Fibroblast of villous mesenchyme (primary cell): Measurements from ENCODE around the gene SNTB2. TPM values are rescaled to one million over a fixed set of nuclear protein-coding genes. Genes with fewer than 3 reads are reported as not detected.
"Not testable (repeated sequence)": the region's sequence is repeated elsewhere in the genome, so short reads cannot be mapped to it uniquely, and the experiment has no call there.

Experiments
- DNase-seq: peaks from one replicate; pipeline ENCODE4 v3.0.0-alpha.2; 2010; ENCODE audit warnings: low read depth
- H3K4me3 ChIP-seq: 2 replicates; pipeline ENCODE4 v1.5.1; 2011; ENCODE audit warnings: low read depth, mild to moderate bottlenecking, low read length
- total RNA-seq: library from RNA; depleted of rRNA; stranded (reverse); fragments of >200 nt; gene quantifications from 2 replicates; pipeline ENCODE4 v1.2.3, GENCODE V29; 2012
- TF ChIP-seq, protein P1 (sequence below): IDR thresholded peaks from 2 replicates; pipeline ENCODE4 v1.5.1; 2012; ENCODE audit warnings: low read depth, mild to moderate bottlenecking, low read length; ENCODE audit not compliant: insufficient read depth

The SNTB2 gene
- 40.9 and 73.4 TPM in 2 replicates for total RNA-seq

DNA sequence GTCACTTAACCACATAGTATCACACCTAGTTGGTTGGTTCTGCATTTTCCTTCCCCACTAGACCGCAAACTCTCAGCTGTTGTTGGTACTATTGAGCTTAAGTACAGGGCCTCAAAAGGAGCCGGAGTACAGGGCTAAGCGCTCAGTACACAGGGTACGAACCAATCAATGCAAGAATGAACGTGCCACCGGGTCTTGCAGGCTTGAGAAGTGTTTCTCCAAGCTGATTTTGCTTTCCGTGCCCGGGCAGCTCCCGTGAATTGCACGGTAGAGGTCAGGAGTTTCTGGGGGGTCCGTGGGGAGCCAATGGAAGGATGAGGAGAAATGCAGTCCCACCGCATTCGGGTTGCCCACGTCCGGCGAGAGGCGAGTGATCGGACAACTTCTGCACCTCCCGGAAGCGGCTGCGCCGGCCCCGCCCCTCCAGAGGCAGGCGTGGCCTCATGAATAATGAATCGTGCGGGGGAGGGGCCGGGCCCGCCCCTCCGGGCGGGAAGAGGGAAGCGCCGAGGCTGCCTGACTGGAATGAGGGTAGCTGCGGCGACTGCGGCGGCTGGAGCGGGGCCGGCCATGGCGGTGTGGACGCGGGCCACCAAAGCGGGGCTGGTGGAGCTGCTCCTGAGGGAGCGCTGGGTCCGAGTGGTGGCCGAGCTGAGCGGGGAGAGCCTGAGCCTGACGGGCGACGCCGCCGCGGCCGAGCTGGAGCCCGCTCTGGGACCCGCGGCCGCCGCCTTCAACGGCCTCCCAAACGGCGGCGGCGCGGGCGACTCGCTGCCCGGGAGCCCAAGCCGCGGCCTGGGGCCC is at the start of gene SNTB2:
SNTB2 (plus strand) TSS at position 523 of the 804 bp plus-strand sequence; CDS start at position 526, 3 bp downstream.
- peak; percentile 91 for DNase-seq
- TF ChIP-seq, protein P1, sequence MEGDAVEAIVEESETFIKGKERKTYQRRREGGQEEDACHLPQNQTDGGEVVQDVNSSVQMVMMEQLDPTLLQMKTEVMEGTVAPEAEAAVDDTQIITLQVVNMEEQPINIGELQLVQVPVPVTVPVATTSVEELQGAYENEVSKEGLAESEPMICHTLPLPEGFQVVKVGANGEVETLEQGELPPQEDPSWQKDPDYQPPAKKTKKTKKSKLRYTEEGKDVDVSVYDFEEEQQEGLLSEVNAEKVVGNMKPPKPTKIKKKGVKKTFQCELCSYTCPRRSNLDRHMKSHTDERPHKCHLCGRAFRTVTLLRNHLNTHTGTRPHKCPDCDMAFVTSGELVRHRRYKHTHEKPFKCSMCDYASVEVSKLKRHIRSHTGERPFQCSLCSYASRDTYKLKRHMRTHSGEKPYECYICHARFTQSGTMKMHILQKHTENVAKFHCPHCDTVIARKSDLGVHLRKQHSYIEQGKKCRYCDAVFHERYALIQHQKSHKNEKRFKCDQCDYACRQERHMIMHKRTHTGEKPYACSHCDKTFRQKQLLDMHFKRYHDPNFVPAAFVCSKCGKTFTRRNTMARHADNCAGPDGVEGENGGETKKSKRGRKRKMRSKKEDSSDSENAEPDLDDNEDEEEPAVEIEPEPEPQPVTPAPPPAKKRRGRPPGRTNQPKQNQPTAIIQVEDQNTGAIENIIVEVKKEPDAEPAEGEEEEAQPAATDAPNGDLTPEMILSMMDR: no peak
- peak within 1 kb of the TSS; percentile 84 for H3K4me3 ChIP-seq

DNA sequence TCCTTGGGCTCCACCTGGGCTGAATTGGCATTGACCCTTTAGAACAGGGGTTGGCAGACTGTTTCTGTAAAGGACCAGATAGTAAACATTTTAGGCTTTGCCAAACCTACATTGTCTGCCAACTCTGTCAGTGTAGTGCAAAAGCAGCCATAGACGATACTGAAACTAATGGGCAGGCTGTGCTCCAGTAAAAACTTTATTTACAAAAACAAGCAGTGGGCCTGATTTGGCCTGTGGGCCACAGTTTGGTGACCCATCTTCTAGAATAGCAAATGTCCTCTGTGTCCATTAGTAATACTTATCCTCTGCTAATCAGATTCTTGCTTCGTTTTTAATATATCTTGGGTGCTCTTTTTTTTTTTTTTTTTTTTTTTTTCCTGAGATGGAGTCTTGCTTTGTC is 48.4 kb upstream of the SNTB2 start:
- no peak for DNase-seq
- no peak overlapping the region for H3K4me3 ChIP-seq
- TF ChIP-seq, protein P1: no peak

DNA sequence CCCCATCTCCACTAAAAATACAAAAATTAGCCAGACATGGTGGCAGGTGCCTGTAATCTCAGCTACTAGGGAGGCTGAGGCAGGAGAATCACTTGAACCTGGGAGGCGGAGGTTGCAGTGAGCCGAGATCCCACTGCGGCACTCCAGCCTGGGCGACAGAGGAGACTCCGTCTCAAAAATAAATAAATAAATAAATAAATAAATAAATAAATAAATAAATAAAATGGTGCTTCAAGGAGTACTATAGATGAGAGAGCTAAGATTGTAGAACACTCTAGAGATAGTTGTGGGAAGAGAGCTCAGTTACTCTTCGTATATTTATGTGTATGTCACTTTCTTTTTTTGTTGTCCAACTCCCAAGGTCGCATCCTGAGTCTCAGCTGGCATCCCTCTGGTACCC is 47.5 kb upstream of the SNTB2 start:
- not testable (repeated sequence) for H3K4me3 ChIP-seq, DNase-seq

DNA sequence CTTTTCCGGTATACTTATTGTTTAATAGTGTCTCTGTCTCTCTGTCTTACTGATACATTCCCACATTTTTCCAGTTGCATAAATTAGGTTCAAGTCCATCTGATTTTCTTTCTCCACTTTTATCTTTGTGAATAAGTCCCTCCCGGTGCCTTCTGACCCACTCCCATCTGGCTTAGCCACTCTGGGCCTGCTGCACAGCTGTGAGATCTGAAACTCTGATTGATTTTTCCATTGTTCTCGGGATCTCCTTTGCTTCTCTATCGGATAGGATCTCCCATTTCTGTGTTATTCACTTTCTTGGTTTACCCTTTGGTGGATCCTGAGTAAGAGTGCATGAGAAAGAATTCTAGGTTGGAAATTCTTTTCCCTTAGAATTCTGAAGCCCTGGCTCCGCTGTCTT is 46.0 kb upstream of the SNTB2 start:
- no peak for DNase-seq
- H3K4me3 ChIP-seq: no peak overlapping the region
- TF ChIP-seq, protein P1: no peak

DNA sequence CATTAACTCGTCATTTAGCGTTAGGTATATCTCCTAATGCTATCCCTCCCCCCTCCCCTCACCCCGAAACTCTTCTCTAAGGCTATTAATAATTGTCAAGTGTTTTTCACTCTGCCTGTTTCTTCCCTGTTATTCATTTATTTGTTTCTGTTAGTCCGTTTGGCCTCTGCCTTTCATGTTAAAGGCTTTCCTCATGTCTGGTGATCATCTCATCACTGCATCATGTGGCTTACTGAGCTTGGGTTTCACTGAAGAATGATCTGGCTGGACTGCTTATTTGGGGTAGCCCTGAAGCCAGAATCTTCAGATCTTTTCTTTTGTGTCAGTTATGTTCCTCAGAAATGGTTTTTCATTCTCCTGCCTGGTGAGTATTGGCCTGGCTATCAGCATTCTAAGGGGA is 45.0 kb upstream of the SNTB2 start:
- DNase-seq: no peak
- TF ChIP-seq, protein P1: no peak
- H3K4me3 ChIP-seq: no peak overlapping the region

DNA sequence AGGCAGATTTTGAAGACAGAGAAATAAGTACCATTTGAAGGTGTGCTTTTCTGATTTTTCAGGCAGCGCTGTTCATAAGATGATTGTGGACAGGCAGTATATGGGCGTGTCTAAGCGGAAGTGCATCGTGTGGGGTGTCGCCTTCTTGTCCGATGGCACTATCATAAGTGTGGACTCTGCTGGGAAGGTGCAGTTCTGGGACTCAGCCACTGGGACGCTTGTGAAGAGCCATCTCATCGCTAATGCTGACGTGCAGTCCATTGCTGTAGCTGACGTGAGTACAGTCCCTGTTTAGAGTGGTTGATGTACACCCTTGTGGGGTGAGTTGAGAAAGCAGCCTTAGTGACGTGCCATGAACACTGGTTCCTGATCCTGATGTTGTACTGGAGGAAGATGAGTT is 43.8 kb upstream of the SNTB2 start:
- TF ChIP-seq, protein P1: peak; percentile 8
- no peak for DNase-seq
- no peak overlapping the region for H3K4me3 ChIP-seq

DNA sequence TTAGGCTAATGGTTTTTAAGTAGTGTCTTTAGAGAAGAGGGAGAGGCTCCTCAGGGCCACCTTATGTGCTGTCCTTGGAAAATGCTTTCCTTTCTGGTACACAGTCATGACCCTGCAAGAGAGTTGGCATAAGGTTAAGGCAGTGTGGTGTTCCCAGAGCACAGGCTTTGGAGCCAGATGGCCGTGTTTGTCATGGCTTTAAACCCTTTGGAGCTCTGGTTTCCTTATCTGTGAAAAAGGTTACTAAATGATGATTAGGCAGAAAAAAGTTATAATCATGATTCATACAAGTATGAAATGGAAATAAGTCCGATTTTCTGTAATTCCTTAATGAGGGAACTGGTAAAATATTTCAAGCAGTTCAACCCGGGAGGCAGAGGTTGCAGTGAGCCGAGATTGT is 41.3 kb upstream of the SNTB2 start:
- no peak overlapping the region for H3K4me3 ChIP-seq
- TF ChIP-seq, protein P1: no peak
- peak; percentile 90 for DNase-seq

DNA sequence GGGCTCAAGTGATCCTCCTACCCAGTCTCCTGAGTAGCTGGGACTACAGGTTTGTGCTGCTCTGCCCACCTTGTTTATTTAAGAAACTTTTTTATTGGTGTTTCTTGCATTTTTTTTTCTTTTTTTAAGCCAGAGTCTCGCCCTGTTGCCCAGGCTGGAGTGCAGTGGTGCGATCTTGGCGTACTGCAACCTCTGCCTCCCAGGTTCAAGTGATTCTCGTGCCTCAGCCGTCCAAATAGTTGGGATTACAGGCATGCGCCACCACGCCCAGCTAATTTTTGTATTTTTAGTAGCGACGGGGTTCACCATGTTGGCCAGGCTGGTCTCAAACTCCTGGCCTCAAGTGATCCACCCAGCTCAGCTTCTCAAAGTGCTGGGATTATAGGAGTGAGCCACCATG is 37.3 kb upstream of the SNTB2 start:
- H3K4me3 ChIP-seq, DNase-seq: not testable (repeated sequence)
